GM12878 (cell line): ENCODE results near the gene SNTN. TPM values are rescaled to one million over a fixed set of nuclear protein-coding genes. Genes with fewer than 3 reads are reported as not detected.

Experiments used
- ATAC-seq: fragments of 200-7000 bp; cut with Tn5 transposase; 3 replicates; pipeline ENCODE4 v1.9.1; 2020; ENCODE audit warnings: mild to moderate bottlenecking, moderate library complexity
- BruUV-seq: library from RNA; stranded (reverse); fragments of 400-500 nt; replicated peaks from 2 replicates; lab custom pipeline; 2021; lab: Mats Ljungman, UMichigan
- CTCF ChIA-PET: fragments of 300-600 bp; sonication (Branson Sonifier 250); formaldehyde crosslinking; extraction: SDS; loops from one replicate; lab custom pipeline; 2021; ENCODE audit warnings: inconsistent platforms; lab: Yijun Ruan, JAX
- POLR2A ChIA-PET: fragments of 350-600 bp; formaldehyde crosslinking; extraction: SDS; loops from one replicate; lab custom pipeline; 2021; ENCODE audit warnings: inconsistent platforms; lab: Charles Lee
- RAD21 ChIA-PET: fragments of 300-600 bp; sonication (Branson Sonifier 250); formaldehyde crosslinking; loops from one replicate; lab custom pipeline; 2023; ENCODE audit warnings: antibody characterized with exemption; ENCODE audit not compliant: unreplicated experiment; lab: Charles Lee
- SMC1A ChIA-PET: fragments of 300-600 bp; sonication (Branson Sonifier 250); formaldehyde crosslinking; loops from one replicate; lab custom pipeline; 2023; ENCODE audit not compliant: unreplicated experiment, uncharacterized antibody; lab: Charles Lee
- DNase-seq: peaks from one replicate; pipeline ENCODE4 v3.0.0-alpha.2; 2011; ENCODE audit warnings: low read depth, low spot score
- FAIRE-seq: peaks from 3 replicates; lab custom pipeline; 2011; peaks lifted over from hg19 to GRCh38; lab: Jason Lieb, UNC
- H2AFZ ChIP-seq: 2 replicates; pipeline ENCODE4 v1.6.0; 2011; ENCODE audit warnings: low read depth, low read length, control low read depth; ENCODE audit not compliant: control insufficient read depth
- H3K27ac ChIP-seq: 2 replicates; pipeline ENCODE4 v1.5.1; 2011; ENCODE audit warnings: control low read depth; ENCODE audit not compliant: control insufficient read depth, insufficient read depth
- H3K27me3 ChIP-seq, 2 experiments: replicated peaks in 1 of 2; 2 replicates each; pipeline versions ENCODE4 v1.6.0 to v1.6.1; 2011; ENCODE audit warnings: low read length in 1 of 2; ENCODE audit not compliant: control insufficient read depth in 2 of 2, insufficient read depth in 2 of 2
- H3K36me3 ChIP-seq, 2 experiments: 2 replicates each; pipeline ENCODE4 v1.5.1; 2011; ENCODE audit warnings: low read length in 1 of 2; ENCODE audit not compliant: control insufficient read depth in 2 of 2, insufficient read depth in 2 of 2
- H3K4me1 ChIP-seq: 2 replicates; pipeline ENCODE4 v1.6.1; 2011; ENCODE audit warnings: mild to moderate bottlenecking, low read length, moderate library complexity, mixed read lengths; ENCODE audit not compliant: control insufficient read depth, insufficient read depth
- H3K4me2 ChIP-seq: 2 replicates; pipeline ENCODE4 v1.6.0; 2011; ENCODE audit warnings: control low read depth; ENCODE audit not compliant: control insufficient read depth, insufficient read depth
- H3K4me3 ChIP-seq: fragments of 200-600 bp; sonication (generic); 2 replicates; pipeline ENCODE4 v1.5.1; 2016
- H3K79me2 ChIP-seq: 2 replicates; pipeline ENCODE4 v1.6.0; 2011; ENCODE audit warnings: low read length; ENCODE audit not compliant: control insufficient read depth, insufficient read depth
- H3K9ac ChIP-seq: 2 replicates; pipeline ENCODE4 v1.8.0; 2011; ENCODE audit warnings: low read length, control low read depth, mixed read lengths; ENCODE audit not compliant: control insufficient read depth, insufficient read depth
- H3K9me3 ChIP-seq: replicated peaks from 3 replicates; pipeline ENCODE4 v1.5.1; 2011; ENCODE audit warnings: mild to moderate bottlenecking, low read length; ENCODE audit not compliant: control insufficient read depth, insufficient read depth
- H4K20me1 ChIP-seq: 2 replicates; pipeline ENCODE4 v1.6.0; 2011; ENCODE audit not compliant: control insufficient read depth, insufficient read depth
- DPF2 ChIP-seq: fragments of 450-650 bp; IDR thresholded peaks from 2 replicates; pipeline ENCODE4 v1.6.1; 2017; ENCODE audit warnings: mild to moderate bottlenecking
- EZH2 ChIP-seq: IDR thresholded peaks from 2 replicates; pipeline ENCODE4 v1.6.1; 2012; ENCODE audit warnings: low read depth, mild to moderate bottlenecking, control low read depth, inconsistent platforms, low read length, borderline replicate concordance; ENCODE audit not compliant: control insufficient read depth
- GATAD2B ChIP-seq: fragments of 450-650 bp; conservative IDR thresholded peaks from 2 replicates; pipeline ENCODE4 v1.6.1; 2017; ENCODE audit warnings: low read depth, mild to moderate bottlenecking, moderate library complexity
- IKZF1 ChIP-seq: fragments of 450-650 bp; conservative IDR thresholded peaks from 2 replicates; pipeline ENCODE4 v1.6.1; 2017; ENCODE audit warnings: antibody characterized with exemption, mild to moderate bottlenecking
- WGBS: methylation state at CpG from one replicate; pipeline ENCODE4 v1.1.6; 2016; ENCODE audit warnings: low lambda C conversion rate; ENCODE audit not compliant: insufficient replicate concordance, insufficient coverage; ENCODE audit errors: missing lambda C conversion rate; 5-methylcytosine and 5-hydroxymethylcytosine counted together
- in situ Hi-C: fragments of 300-500 bp; cut with MboI; formaldehyde crosslinking; loops from 9 replicates; pipeline ENCODE4 v1.14.3; 2018; ENCODE audit warnings: mixed read lengths
- intact Hi-C: fragments of 100-400 bp; cut with micrococcal nuclease; formaldehyde crosslinking; loops from one replicate; pipeline ENCODE4 v1.14.2; 2022; ENCODE audit not compliant: unreplicated experiment
- polyA plus RNA-seq, 11 experiments: library from polyadenylated mRNA; depleted of rRNA in 4 of 11; unstranded in 6 of 11; stranded (reverse) in 5 of 11; fragments of >200 nt; fragmentation: Nextera tagmentation in 4 of 11; fragmentation: Illumina TruSeq in 1 of 11; extraction: Ambion mirVana in 4 of 11; extraction: Trizol in 1 of 11; gene quantifications; 1 replicate in 1 of 11; 2 replicates in 10 of 11; pipeline versions ENCODE4 v1.2.1 to v1.2.3, GENCODE V29; 2011 to 2016; ENCODE audit warnings: inconsistent platforms in 2 of 11, missing spikeins in 2 of 11, low read depth in 1 of 11
- total RNA-seq, 4 experiments: library from RNA; depleted of rRNA in 3 of 4; stranded (reverse); fragments of >200 nt in 3 of 4; fragmentation: Illumina TruSeq in 1 of 4; extraction: Trizol in 1 of 4; gene quantifications; 2 replicates each; pipeline versions ENCODE4 v1.2.1 to v1.2.3, GENCODE V29; 2013 to 2021
- TF ChIP-seq, protein P1 (sequence below): fragments of 450-650 bp; IDR thresholded peaks from 2 replicates; pipeline ENCODE4 v1.6.1; 2018; ENCODE audit warnings: mild to moderate bottlenecking, low read depth, moderate library complexity; ENCODE audit not compliant: partially characterized antibody

The SNTN gene
- total and polyA plus RNA-seq, 10 of the 15 experiments (the other 5 are each of a cell fraction or from before 2014, with no cell fraction given): not detected

DNA sequence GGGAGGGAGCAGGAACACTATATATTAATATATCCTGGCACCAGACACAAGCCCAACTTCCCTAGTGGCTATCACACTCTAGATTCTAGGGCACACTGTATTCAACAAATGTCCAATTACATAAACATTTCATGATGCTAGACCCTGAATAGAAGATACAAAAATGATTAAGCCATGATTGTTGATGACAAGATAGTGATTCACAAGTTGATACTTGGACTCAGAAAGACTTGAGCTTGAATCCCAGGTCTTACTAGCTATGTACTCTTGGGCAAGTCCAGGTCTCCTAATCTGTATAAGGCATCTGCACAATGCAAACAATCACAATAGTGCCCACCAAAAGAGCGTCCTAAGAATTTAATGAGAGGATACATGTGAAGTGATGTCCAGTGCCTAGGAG lies 10.0 kb upstream of the SNTN start:
- no peak for TF ChIP-seq DPF2
- TF ChIP-seq EZH2: no peak
- TF ChIP-seq, protein P1, sequence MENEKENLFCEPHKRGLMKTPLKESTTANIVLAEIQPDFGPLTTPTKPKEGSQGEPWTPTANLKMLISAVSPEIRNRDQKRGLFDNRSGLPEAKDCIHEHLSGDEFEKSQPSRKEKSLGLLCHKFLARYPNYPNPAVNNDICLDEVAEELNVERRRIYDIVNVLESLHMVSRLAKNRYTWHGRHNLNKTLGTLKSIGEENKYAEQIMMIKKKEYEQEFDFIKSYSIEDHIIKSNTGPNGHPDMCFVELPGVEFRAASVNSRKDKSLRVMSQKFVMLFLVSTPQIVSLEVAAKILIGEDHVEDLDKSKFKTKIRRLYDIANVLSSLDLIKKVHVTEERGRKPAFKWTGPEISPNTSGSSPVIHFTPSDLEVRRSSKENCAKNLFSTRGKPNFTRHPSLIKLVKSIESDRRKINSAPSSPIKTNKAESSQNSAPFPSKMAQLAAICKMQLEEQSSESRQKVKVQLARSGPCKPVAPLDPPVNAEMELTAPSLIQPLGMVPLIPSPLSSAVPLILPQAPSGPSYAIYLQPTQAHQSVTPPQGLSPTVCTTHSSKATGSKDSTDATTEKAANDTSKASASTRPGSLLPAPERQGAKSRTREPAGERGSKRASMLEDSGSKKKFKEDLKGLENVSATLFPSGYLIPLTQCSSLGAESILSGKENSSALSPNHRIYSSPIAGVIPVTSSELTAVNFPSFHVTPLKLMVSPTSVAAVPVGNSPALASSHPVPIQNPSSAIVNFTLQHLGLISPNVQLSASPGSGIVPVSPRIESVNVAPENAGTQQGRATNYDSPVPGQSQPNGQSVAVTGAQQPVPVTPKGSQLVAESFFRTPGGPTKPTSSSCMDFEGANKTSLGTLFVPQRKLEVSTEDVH: no peak
- TF ChIP-seq IKZF1: no peak
- no peak for TF ChIP-seq GATAD2B
- TF ChIP-seq, all 136 proteins: peak for 0
- no TSS peak for BruUV-seq
- FAIRE-seq: no peak

More for the DNA sequence above, 10.0 kb upstream of the SNTN start:
- Histone ChIP-seq H3K27ac (no peak overlapping the region), H2AFZ (no peak overlapping the region), H3K4me3 (no peak overlapping the region), H3K36me3 (no peaks in the 10 kb centered on the region), H3K27me3 (no peaks in the 10 kb centered on the region), H3K4me1 (no peaks in the 10 kb centered on the region), H3K79me2 (no peaks in the 10 kb centered on the region), H3K4me2 (no peak overlapping the region), H4K20me1 (no peaks in the 10 kb centered on the region), H3K9ac (no peak overlapping the region), H3K9me3 (no peaks in the 10 kb centered on the region)
- SMC1A ChIA-PET: no interaction called here
- RAD21 ChIA-PET: no interaction called here
- ATAC-seq (no peak), DNase-seq (no peak)
- POLR2A ChIA-PET: no interaction called here
- intact Hi-C loops (no loop called here), in situ Hi-C loops (no loop called here)
- WGBS: 0% methylated on average over 1 of the region's 1 CpG
- CTCF ChIA-PET: no interaction called here
